EL (cell line): Measurements from ENCODE around the gene MERTK.
A peak's percentile ranks its signal among the peaks of the same experiment; 100 is the strongest.

Experiments used
- DNase-seq: peaks from one replicate; pipeline ENCODE4 v3.0.0-alpha.2; 2016

MERTK gene

GRCh38 chr2:111981666-111982065, 83.3 kb downstream of the MERTK start:
- no peak for DNase-seq

- DNase-seq, result no peak
These were observed 84.4 kb downstream of the MERTK start for GRCh38 chr2:111982822-111983221.

GRCh38 chr2:111983478-111984212, 85.2 kb downstream of the MERTK start:
- peak; percentile 31 for DNase-seq

- no peak for DNase-seq
These were observed 85.8 kb downstream of the MERTK start for GRCh38 chr2:111984213-111984604.

- DNase-seq, result no peak
These were observed 87.1 kb downstream of the MERTK start for GRCh38 chr2:111985514-111985913.

DNA sequence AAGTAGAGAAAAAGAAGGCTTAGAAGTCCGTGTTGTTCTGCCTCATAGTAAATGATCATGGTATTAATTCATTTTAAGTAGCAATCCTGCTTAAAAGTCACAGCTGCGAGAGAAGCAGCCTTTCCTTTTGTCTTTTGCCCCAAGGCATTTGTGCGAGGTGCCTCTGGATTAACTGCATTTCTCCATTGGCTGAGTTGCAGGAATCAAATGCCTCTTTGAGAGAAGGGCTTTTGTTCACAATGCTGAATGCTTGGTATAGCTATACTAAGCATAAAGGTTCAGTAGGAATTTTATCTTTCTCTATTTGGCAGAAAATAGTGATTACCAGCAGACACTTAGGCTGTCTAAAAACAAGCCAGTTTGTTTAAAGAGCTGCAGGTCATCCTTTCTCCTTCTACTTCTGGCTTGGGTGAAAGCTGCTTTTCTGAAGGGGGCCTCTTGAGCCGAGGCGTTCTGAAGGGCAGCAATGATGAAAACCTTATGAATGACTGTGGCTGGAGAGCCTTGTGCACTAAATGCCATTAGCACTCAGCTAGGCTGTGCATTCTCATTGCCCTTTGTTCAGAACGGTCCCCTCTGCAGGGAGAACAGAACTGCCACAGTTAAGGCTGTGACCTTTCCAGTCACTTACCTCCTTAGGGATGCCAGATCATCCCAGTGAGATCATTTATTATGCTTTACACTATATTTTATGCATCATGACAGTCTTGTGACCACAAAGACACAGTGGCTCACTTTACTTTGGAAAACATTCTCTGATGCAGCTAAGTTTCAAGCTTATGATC, 87.9 kb downstream of the MERTK start:
- peak; percentile 31 for DNase-seq

DNA sequence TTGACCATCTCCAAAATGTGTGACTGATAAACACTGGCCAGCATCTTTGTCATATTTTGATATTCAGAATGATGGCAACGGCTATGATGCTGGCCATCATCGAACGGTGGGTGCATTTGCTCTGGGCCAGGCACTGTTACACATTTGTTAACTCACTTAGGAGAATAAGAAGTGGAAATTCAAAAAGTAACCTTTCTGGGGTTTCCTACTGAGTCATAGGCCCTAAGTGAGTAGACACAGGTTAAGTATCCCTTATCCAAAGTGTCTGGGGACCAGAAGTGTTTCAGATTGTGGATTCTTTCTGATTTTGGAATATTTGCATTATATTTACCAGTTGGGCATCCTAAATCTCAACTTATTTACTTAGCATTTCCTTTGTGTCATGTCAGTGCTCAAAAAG, 92.0 kb downstream of the MERTK start:
- DNase-seq, result no peak

- no peak for DNase-seq
These were observed 92.4 kb downstream of the MERTK start for GRCh38 chr2:111990856-111991255.

- no peak for DNase-seq
These were observed 95.6 kb downstream of the MERTK start for GRCh38 chr2:111994042-111994441.

DNA sequence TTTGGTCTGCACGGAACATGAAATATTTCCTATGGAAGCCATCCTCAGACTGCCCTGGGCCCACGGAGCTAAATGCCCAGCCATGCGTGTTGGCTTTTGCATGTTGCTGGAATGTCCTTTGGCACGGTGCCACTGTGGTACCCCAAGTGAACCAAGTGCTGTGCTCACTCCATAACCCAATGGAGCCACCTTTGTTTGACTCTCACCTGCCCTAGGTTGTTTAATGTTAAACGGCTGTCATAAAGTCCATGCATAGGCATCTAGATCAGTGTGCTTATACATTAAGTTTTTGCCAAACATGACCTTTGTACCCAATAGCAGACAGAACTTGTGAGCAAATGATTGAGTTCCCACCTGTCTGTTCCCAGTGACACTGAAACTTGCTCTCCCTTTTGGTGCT, 96.7 kb downstream of the MERTK start:
- no peak for DNase-seq

- no peak for DNase-seq
These were observed 101.4 kb downstream of the MERTK start for GRCh38 chr2:111999809-112000208.

GRCh38 chr2:112000399-112001135, 102.2 kb downstream of the MERTK start:
- DNase-seq, result no peak

DNA sequence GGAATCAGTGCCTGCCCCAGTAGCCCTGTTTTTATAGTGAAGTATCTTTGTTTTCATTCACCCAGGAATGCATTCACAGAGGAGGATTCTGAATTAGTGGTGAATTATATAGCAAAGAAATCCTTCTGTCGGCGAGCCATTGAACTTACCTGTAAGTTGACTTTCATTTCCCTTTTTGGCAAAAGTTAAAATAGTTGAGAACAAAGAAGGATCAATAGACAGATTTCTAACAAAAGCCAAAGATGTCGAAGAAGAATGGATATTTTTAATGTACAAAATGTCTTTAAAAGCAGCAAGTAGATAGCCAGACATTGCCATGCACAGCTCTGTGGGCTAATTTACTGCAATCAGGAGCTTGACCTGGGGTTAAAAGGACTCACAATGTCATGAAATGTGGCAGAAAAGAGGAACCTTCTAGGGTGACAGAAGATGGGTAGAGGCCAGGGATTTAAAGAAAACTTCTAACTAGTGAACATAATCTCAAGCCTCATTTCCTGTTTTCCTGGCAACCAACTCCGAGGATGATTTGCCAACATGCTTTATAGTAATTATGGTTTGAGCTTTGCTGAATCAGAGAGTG, 102.8 kb downstream of the MERTK start:
- no peak for DNase-seq

DNA sequence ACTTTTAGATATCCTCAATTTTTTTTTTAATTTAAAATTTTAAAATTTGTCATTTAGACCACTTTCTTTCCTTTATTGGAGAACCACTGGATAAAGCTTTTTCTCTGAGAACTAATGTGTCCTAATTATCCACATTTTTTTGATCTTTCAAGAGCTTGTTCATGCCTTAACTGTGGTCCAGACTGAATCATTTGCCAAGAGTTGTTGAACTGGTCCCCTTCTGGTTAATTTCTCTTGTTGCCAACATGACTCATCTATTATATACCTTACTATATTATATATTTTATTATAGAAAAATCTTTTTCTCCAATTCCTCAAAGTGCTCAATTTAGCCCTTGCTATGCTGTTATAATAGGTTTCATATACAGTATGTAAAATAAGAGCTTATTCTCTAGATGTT, 103.5 kb downstream of the MERTK start:
- no peak for DNase-seq

- DNase-seq, result no peak
These were observed 105.3 kb downstream of the MERTK start for GRCh38 chr2:112003576-112004252.

DNA sequence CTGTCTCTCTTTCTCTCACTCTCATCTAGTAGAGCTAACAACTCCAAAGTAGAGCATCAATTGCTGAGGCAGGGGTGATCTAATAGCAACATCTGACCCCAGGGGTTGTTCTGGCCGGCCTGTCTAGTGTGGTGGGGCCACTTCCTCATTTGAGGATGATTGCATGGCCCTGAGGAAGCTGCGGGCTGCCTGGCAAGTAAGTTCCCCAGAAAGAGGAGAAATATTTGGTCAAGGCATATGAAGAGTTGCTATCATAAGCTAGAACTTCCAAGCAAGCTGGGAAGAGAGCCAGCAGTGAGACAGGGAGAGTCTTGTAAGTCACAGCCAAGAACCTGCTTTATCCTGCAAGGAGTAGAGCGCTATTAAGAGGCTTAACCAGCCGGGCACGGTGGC, 105.8 kb downstream of the MERTK start:
- DNase-seq, result no peak

DNA sequence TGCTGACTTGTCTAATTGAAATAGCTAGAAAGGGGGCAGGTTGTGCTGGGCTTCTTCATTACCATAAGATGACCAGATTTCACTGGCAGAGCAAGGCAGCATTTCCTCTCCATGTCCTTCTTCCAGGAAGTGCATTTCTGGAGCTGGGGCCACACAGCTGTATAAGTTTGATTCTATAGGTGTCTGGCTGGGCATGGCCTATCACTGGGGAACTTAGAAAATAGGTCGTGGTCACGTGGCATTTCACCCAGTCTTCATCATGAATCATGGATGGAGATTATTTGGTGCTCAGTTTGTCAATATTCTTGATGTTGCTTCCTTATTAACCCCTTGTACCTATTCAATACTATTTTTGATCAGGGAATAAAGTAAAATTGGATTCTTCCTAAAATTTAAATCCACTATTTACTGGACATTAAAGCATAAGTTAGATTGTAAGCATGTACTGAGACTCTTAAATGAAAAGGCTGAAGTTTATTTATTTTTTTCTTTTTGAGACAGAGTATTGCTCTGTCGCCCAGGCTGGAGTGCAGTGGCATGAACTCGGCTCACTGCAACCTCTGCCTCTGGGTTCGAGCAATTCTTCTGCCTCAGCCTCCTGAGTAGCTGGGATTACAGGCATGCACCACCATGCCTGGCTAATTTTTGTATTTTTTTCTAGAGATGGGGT, 107.1 kb downstream of the MERTK start:
- DNase-seq, result no peak

DNA sequence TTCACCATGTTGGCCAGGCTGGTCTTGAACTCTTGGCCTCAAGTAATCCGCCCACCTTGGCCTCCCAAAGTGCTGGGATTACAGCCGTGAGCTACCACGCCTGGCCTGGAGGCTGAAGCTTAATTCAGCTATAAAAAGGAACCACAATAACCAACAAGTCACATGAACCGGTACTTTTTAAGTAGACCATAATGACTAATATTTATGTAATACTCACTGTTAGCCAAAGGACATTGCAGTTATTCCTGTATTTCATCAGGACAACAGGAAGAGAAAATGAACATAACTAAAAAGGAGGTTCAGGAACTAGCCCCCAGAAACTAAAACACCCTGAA, 107.6 kb downstream of the MERTK start:
- DNase-seq, result peak; percentile 64

DNA sequence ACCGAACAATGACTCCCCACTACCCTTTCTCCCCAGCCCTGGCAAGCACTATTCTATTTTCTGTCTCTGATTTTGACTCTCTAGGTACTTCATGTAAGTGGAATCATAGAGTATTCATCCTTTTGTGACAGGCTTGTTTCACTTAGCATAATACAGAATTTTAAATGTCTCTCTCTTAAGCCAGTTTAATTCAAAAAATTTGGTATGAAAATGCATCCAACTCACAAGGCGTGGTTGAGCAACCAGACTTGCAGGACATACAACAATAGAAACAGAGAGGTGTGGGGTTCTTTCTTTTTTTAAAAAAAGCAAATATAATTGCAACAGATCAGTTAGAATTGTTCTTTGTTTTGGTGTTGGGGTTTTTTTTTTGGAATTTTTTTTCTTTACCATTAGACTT, 109.1 kb downstream of the MERTK start:
- no peak for DNase-seq

GRCh38 chr2:112008910-112009485, 110.6 kb downstream of the MERTK start:
- no peak for DNase-seq

DNA sequence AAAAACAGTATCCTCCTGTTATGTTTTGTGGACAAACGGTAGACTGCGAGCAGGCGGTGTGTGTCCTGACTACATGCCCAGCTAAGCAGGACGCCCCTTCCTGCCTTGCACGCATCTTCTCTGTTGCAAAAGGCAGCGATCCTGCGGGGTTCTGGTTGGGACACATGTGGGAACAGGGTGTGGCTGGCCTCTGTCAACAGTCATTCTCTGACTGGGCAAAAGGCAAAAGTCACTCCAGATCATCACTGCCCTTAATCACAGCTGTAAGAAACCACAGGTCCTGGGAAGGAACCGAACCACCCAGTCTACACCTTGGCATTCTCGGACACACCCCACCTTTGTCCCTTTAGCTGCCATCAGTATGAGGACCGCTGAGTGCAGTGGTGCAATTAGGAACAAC, 112.3 kb downstream of the MERTK start:
- DNase-seq, result no peak

DNA sequence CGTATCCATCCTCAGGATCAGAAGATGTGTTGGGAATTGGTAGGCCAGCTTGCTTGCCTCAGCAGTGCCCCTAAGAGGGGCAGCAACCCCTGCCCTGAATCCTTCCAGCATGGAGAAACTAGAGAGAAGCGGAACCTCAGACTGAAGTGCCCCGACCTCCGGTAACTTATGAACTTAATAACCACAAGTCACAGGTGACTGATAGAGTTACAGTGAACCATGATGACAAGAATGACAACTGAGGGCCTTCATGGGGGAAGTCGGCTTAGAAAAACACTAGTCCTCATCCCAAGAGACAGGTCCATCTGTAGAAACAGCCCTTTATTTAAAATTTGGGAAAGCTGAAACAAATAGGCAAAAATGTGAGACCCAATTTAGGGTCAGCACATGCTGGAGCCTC, 114.1 kb downstream of the MERTK start:
- no peak for DNase-seq
